ENCODE data around the gene MOB2.

DNA sequence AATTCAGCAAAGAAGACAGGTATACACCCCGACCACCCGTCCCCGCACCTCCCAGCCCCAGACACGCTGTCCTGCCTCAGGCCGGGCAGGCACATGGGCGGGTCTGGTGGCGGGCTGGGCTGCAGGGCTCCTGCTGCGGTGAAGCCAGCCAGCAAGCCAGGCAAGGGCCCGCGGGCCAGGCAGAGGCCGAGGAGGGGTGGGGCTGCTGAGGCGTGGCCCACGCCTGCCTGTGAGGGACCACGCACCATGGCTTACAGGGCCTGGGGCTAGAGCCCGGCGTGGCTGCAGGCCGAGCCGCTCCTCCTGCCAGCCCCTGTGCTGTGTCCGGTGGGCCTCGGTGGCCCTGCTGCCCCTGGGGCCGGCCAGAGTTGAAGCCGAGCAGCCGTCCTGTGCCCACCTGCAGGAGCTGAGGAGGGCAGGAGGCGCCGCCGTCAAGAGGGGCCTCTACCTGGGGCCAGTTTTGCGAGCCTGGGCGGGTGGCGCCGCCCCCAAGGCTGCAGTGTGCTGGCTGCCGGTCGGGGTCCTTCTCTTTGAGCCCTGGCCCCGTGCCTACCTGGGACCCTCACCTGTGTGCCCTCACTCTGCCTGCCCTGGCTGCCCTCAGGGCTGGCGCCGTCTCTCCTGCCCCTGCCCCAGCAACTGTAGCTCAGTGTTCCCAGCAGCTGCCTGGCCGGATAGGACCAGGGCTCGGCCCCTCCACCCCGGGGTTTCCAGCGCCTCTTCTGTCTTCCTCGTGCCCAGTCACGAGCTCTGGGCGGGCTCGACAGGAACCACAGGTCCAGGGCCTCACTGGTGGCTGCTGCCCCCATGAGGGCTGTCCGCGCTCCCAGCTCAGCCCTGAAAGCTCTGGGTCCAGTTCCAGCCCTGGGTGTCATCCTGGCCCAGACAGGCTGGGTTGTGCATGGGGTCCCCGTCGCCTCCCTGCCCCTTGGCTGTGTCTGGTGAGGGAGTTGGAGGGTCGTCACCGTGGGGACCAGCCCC is 38.4 kb downstream of the MOB2 start:
- TF ChIP-seq, protein P1, sequence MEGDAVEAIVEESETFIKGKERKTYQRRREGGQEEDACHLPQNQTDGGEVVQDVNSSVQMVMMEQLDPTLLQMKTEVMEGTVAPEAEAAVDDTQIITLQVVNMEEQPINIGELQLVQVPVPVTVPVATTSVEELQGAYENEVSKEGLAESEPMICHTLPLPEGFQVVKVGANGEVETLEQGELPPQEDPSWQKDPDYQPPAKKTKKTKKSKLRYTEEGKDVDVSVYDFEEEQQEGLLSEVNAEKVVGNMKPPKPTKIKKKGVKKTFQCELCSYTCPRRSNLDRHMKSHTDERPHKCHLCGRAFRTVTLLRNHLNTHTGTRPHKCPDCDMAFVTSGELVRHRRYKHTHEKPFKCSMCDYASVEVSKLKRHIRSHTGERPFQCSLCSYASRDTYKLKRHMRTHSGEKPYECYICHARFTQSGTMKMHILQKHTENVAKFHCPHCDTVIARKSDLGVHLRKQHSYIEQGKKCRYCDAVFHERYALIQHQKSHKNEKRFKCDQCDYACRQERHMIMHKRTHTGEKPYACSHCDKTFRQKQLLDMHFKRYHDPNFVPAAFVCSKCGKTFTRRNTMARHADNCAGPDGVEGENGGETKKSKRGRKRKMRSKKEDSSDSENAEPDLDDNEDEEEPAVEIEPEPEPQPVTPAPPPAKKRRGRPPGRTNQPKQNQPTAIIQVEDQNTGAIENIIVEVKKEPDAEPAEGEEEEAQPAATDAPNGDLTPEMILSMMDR (conservative IDR thresholded peaks at IDR 0.05; ENCODE audit: low read length): no peak
- TF ChIP-seq EZH2phosphoT487 (IDR thresholded peaks at IDR 0.05; ENCODE audit: borderline replicate concordance): no peak
